HG02840 (cell line): ENCODE measurements around the gene TET3.
A peak's percentile ranks its signal among the peaks of the same experiment; 100 is the strongest.

Experiments used
- ATAC-seq: cut with Tn5 transposase; IDR thresholded peaks from one replicate; pipeline ENCODE4 v1.9.1; 2021; ENCODE audit warnings: mild to moderate bottlenecking, moderate library complexity, moderate number of reproducible peaks; ENCODE audit not compliant: unreplicated experiment, low FRiP score

The TET3 gene

GRCh38 chr2:74002505-74003421, 18.1 kb downstream of the TET3 start:
- peak; percentile 81 for ATAC-seq

- ATAC-seq, result no peak
Measured at GRCh38 chr2:74003494-74004211, 18.9 kb downstream of the TET3 start.

GRCh38 chr2:74004212-74005182, 19.8 kb downstream of the TET3 start:
- no peak for ATAC-seq

GRCh38 chr2:74005786-74006185, 21.1 kb downstream of the TET3 start:
- no peak for ATAC-seq

GRCh38 chr2:74006459-74006858, 21.7 kb downstream of the TET3 start:
- ATAC-seq, result no peak

- ATAC-seq, result no peak
Measured at GRCh38 chr2:74007121-74007520, 22.4 kb downstream of the TET3 start.

GRCh38 chr2:74007711-74008110, 23.0 kb downstream of the TET3 start:
- no peak for ATAC-seq

- ATAC-seq, result no peak
Measured at GRCh38 chr2:74008761-74009395, 24.2 kb downstream of the TET3 start.

- no peak for ATAC-seq
Measured at GRCh38 chr2:74009577-74009976, 24.9 kb downstream of the TET3 start.

GRCh38 chr2:74010087-74010541, 25.4 kb downstream of the TET3 start:
- ATAC-seq, result no peak

GRCh38 chr2:74011246-74011645, 26.5 kb downstream of the TET3 start:
- no peak for ATAC-seq

GRCh38 chr2:74014813-74015212, 30.1 kb downstream of the TET3 start:
- no peak for ATAC-seq

- no peak for ATAC-seq
Measured at GRCh38 chr2:74017223-74017622, 32.5 kb downstream of the TET3 start.

GRCh38 chr2:74019516-74019915, 34.8 kb downstream of the TET3 start:
- no peak for ATAC-seq

- ATAC-seq, result no peak
Measured at GRCh38 chr2:74020702-74021406, 36.1 kb downstream of the TET3 start.

GRCh38 chr2:74021407-74021755, 36.7 kb downstream of the TET3 start:
- no peak for ATAC-seq

- ATAC-seq, result no peak
Measured at GRCh38 chr2:74024216-74024615, 39.5 kb downstream of the TET3 start.

- no peak for ATAC-seq
Measured at GRCh38 chr2:74025971-74026612, 41.4 kb downstream of the TET3 start.

- ATAC-seq, result no peak
Measured at GRCh38 chr2:74026687-74027241, 42.1 kb downstream of the TET3 start.
